ENCODE data around the gene NFYC.

Gene NFYC

DNA sequence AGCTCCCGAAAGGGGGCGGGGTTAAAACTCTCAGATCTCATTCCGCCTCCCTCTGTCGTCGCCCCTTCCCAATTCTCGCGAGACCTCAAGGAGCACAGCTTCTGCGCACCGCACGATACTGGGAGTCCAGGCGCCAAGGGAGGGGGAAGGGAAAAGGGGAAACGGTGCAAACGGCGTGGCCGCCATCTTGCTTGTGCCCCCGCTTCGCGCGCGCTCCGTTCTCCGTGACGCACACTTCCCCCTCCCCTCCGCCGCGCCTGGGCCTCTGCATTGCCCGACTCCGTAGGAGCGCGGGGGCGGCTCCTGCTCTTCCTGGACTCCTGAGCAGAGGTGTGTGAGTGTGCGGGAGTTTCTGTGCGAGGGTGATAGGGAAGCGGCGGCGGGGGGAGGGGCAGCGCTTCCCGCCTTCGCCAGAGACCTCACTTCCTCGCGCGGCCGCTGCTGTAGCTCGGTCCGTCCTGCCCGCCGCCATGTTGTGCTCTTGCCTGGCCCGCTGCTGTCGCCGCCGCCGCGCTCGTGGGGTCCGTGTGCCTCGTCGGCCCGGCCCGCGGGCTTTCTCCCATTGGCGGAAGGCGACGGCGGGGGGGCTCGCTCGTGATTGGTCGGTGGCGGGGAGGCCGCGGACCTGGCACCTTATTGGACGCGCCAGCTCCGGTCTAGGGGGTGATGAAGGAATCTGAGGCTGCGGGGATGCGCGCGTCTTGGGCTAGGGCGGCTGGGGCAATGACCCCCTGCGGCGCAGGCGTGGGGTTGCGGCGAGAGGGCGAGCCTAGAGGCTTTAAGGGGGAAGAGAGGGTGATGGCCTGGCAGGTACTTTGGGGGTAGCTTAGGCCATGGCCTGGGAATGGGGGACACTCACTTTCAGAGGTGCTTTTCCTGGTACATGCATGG lies at the start of gene NFYC:
Gene NFYC, plus strand, starts transcription at position 167 of the 891 bp plus-strand sequence. CDS start 47,140 bp downstream, outside the sequence.
- no peak for TF ChIP-seq CTCF (IDR thresholded peaks at IDR 0.05; ENCODE audit: borderline replicate concordance, control extremely low read depth, extremely low read depth, insufficient read depth, missing control alignments)
- DNase-seq (ENCODE audit: low spot score): peak; percentile 94
- in situ Hi-C loops (cut with MboI; ENCODE audit: low sequenced_read_pairs, unreplicated experiment): no loop called here

GRCh38 chr1:40645118-40645680 lies 46.3 kb upstream of the NFYC start:
- in situ Hi-C loops (cut with MboI; ENCODE audit: low sequenced_read_pairs, unreplicated experiment): no loop called here
- TF ChIP-seq CTCF (IDR thresholded peaks at IDR 0.05; ENCODE audit: borderline replicate concordance, control extremely low read depth, extremely low read depth, insufficient read depth, missing control alignments): no peak
- DNase-seq (ENCODE audit: low spot score): no peak

- DNase-seq (ENCODE audit: low spot score): no peak
- in situ Hi-C loops (cut with MboI; ENCODE audit: low sequenced_read_pairs, unreplicated experiment): no loop called here
- TF ChIP-seq CTCF (IDR thresholded peaks at IDR 0.05; ENCODE audit: borderline replicate concordance, control extremely low read depth, extremely low read depth, insufficient read depth, missing control alignments): no peak
Observed at GRCh38 chr1:40646315-40646714, 45.2 kb upstream of the NFYC start.

DNA sequence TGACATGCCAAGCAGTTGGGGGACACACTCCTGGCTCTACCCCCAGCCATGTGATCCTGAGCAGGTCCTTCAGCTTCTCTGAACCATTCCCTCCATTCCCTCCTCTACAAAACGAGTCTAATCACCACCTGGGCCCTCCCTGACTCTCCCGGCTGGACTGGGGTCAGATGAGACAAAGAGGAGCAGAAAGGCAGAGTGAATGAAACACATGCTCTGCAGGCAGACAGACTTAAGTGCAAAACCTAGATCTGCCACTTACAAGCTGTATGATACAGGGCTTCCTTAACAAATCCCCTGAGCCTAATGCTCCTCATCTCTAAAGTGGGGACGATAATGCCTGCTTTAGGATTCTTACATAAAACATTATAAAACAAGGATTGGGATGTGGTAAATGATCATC lies 43.3 kb upstream of the NFYC start:
- in situ Hi-C loops (cut with MboI; ENCODE audit: low sequenced_read_pairs, unreplicated experiment): no loop called here
- TF ChIP-seq CTCF (IDR thresholded peaks at IDR 0.05; ENCODE audit: borderline replicate concordance, control extremely low read depth, extremely low read depth, insufficient read depth, missing control alignments): no peak
- DNase-seq (ENCODE audit: low spot score): no peak

GRCh38 chr1:40648928-40649591 lies 42.4 kb upstream of the NFYC start:
- no peak for TF ChIP-seq CTCF (IDR thresholded peaks at IDR 0.05; ENCODE audit: borderline replicate concordance, control extremely low read depth, extremely low read depth, insufficient read depth, missing control alignments)
- no peak for DNase-seq (ENCODE audit: low spot score)
- in situ Hi-C loops (cut with MboI; ENCODE audit: low sequenced_read_pairs, unreplicated experiment): no loop called here

DNA sequence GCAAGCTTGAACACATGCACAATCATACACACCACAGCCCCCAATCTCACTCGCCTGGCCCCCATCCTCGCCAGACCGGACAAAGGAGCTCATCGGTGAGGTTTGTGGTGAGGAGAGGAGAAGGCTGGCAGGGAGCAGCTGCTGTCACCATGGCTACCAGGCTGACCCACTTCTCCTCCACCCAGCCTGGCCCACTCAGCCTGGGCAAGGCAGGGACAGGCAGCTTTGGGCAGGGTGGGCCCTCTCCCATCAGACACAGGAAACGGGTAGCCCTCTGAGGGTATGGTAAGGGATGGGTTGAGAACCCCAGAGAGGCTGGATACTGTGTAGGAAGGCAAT lies 41.9 kb upstream of the NFYC start:
- TF ChIP-seq CTCF (IDR thresholded peaks at IDR 0.05; ENCODE audit: borderline replicate concordance, control extremely low read depth, extremely low read depth, insufficient read depth, missing control alignments): no peak
- no peak for DNase-seq (ENCODE audit: low spot score)
- in situ Hi-C loops (cut with MboI; ENCODE audit: low sequenced_read_pairs, unreplicated experiment): no loop called here

All from GM13976 (cell line).